ENCODE measurements around the gene KRT86. TPM values are rescaled to one million over a fixed set of nuclear protein-coding genes. Genes with fewer than 3 reads are reported as not detected.

The KRT86 gene
- total RNA-seq, 2 donors from 2014 or later = not detected

GRCh38 chr12:52242442-52243258 lies 31.8 kb upstream of the KRT86 start:
- no peak overlapping the region for H3K9ac ChIP-seq (ENCODE audit: extremely low read depth, low read length, poor library complexity, severe bottlenecking)
- Mint-ChIP-seq H3K9me3 (no peaks in the 10 kb centered on the region), H3K36me3 (ENCODE audit: low read depth) (no peaks in the 10 kb centered on the region), H3K27ac (no peak overlapping the region), H3K4me3 (no peak overlapping the region), H3K4me1 (peaks cover 11% of the 10 kb centered on the region), H3K27me3 (ENCODE audit: insufficient read depth) (peaks cover 8% of the 10 kb centered on the region)
- no peaks in the 10 kb centered on the region for H3K36me3 ChIP-seq (ENCODE audit: control insufficient read depth, insufficient read depth, low read length)
- H3K4me1 ChIP-seq (ENCODE audit: control insufficient read depth, insufficient read depth, low read length) = peaks cover 4% of the 10 kb centered on the region
- H3K27me3 ChIP-seq (ENCODE audit: control insufficient read depth, insufficient read depth, low read length, poor library complexity, severe bottlenecking) = no peaks in the 10 kb centered on the region
- TF ChIP-seq CTCF (conservative IDR thresholded peaks at IDR 0.05) = no peak
- no peak for DNase-seq
- WGBS, 2 experiments (ENCODE audit: insufficient coverage in 1 of 2, insufficient read length in 1 of 2) = 90 to 97% methylated on average over 8 to 11 of the region's 11 CpGs
- H3K27ac ChIP-seq (ENCODE audit: low read depth, low read length) = no peak overlapping the region
- no peak overlapping the region for H3K4me3 ChIP-seq (ENCODE audit: low read length)
- H3K9me3 ChIP-seq (ENCODE audit: control insufficient read depth, low read length) = no peaks in the 10 kb centered on the region

- Histone ChIP-seq H3K9me3 (ENCODE audit: control insufficient read depth, low read length) (no peaks in the 10 kb centered on the region), H3K36me3 (ENCODE audit: control insufficient read depth, insufficient read depth, low read length) (no peaks in the 10 kb centered on the region), H3K4me1 (ENCODE audit: control insufficient read depth, insufficient read depth, low read length) (peaks cover 4% of the 10 kb centered on the region), H3K27me3 (ENCODE audit: control insufficient read depth, insufficient read depth, low read length, poor library complexity, severe bottlenecking) (no peaks in the 10 kb centered on the region), H3K4me3 (ENCODE audit: low read length) (no peak overlapping the region), H3K9ac (ENCODE audit: extremely low read depth, low read length, poor library complexity, severe bottlenecking) (no peak overlapping the region), H3K27ac (ENCODE audit: low read depth, low read length) (no peak overlapping the region)
- Mint-ChIP-seq H3K27ac (no peak overlapping the region), H3K9me3 (no peaks in the 10 kb centered on the region), H3K27me3 (ENCODE audit: insufficient read depth) (peaks cover 13% of the 10 kb centered on the region), H3K4me1 (peaks cover 14% of the 10 kb centered on the region), H3K36me3 (ENCODE audit: low read depth) (no peaks in the 10 kb centered on the region), H3K4me3 (no peak overlapping the region)
- TF ChIP-seq CTCF (conservative IDR thresholded peaks at IDR 0.05) = no peak
- no peak for DNase-seq
- whole genome bisulfite sequencing, 2 experiments (ENCODE audit: insufficient coverage in 1 of 2, insufficient read length in 1 of 2) = 58 to 88% methylated on average over 4 to 5 of the region's 5 CpGs
Measured at GRCh38 chr12:52243259-52243855, 31.1 kb upstream of the KRT86 start.

- Histone ChIP-seq H3K27ac (ENCODE audit: low read depth, low read length) (no peak overlapping the region), H3K9ac (ENCODE audit: extremely low read depth, low read length, poor library complexity, severe bottlenecking) (no peak overlapping the region), H3K9me3 (ENCODE audit: control insufficient read depth, low read length) (no peaks in the 10 kb centered on the region), H3K4me3 (ENCODE audit: low read length) (no peak overlapping the region), H3K4me1 (ENCODE audit: control insufficient read depth, insufficient read depth, low read length) (peaks cover 4% of the 10 kb centered on the region), H3K27me3 (ENCODE audit: control insufficient read depth, insufficient read depth, low read length, poor library complexity, severe bottlenecking) (peaks cover 6% of the 10 kb centered on the region), H3K36me3 (ENCODE audit: control insufficient read depth, insufficient read depth, low read length) (no peaks in the 10 kb centered on the region)
- peaks cover 19% of the 10 kb centered on the region for H3K27me3 Mint-ChIP-seq (ENCODE audit: insufficient read depth)
- no peaks in the 10 kb centered on the region for H3K36me3 Mint-ChIP-seq (ENCODE audit: low read depth)
- no peak overlapping the region for H3K4me3 Mint-ChIP-seq
- H3K27ac Mint-ChIP-seq = no peak overlapping the region
- DNase-seq = no peak
- no peak for TF ChIP-seq CTCF (conservative IDR thresholded peaks at IDR 0.05)
- WGBS, 2 experiments (ENCODE audit: insufficient coverage in 1 of 2, insufficient read length in 1 of 2) = 84 to 90% methylated on average over 3 to 12 of the region's 12 CpGs
- no peaks in the 10 kb centered on the region for H3K9me3 Mint-ChIP-seq
- peaks cover 14% of the 10 kb centered on the region for H3K4me1 Mint-ChIP-seq
Measured at GRCh38 chr12:52243856-52244614, 30.4 kb upstream of the KRT86 start.

Data from endodermal cell (in vitro differentiated cells).